OCI-LY1 (cell line): ENCODE results near the gene DRC7.
A peak's percentile ranks its signal among the peaks of the same experiment; 100 is the strongest.

Source experiments
- H2AFZ ChIP-seq: fragments of 200-600 bp; sonication (generic), shearing (Covaris generic); 2 replicates; pipeline ENCODE4 v1.6.0; 2014; ENCODE audit warnings: antibody characterized with exemption, mild to moderate bottlenecking, low read length
- H3F3A ChIP-seq: fragments of 200-600 bp; sonication (generic), shearing (Covaris generic); 2 replicates; pipeline ENCODE4 v1.6.0; 2014; ENCODE audit warnings: mild to moderate bottlenecking, antibody characterized with exemption, low read length, moderate library complexity; ENCODE audit not compliant: insufficient read depth
- H3K27ac ChIP-seq: fragments of 200-600 bp; sonication (generic); 2 replicates; pipeline ENCODE4 v1.5.1; 2014; ENCODE audit warnings: low read length, mixed run types, mild to moderate bottlenecking, low read depth; ENCODE audit not compliant: poor library complexity, severe bottlenecking
- H3K27me3 ChIP-seq: fragments of 200-600 bp; sonication (generic); 2 replicates; pipeline ENCODE4 v1.6.0; 2014; ENCODE audit warnings: antibody characterized with exemption, mild to moderate bottlenecking, low read length, moderate library complexity; ENCODE audit not compliant: insufficient read depth
- H3K36me3 ChIP-seq: fragments of 200-600 bp; sonication (generic); 2 replicates; pipeline ENCODE4 v1.6.1; 2014; ENCODE audit warnings: mild to moderate bottlenecking, antibody characterized with exemption, low read length, moderate library complexity, mixed read lengths; ENCODE audit not compliant: insufficient read depth
- H3K4me1 ChIP-seq: fragments of 200-600 bp; sonication (generic); 2 replicates; pipeline ENCODE4 v1.5.1; 2014; ENCODE audit warnings: mild to moderate bottlenecking, low read length, moderate library complexity; ENCODE audit not compliant: insufficient read depth, severe bottlenecking
- H3K4me2 ChIP-seq: fragments of 200-600 bp; sonication (generic), shearing (Covaris generic); 2 replicates; pipeline ENCODE4 v1.6.1; 2014; ENCODE audit warnings: low read length
- H3K4me3 ChIP-seq: fragments of 200-600 bp; sonication (generic); 2 replicates; pipeline ENCODE4 v1.5.1; 2014; ENCODE audit warnings: low read length, low read depth, mild to moderate bottlenecking, mixed read lengths; ENCODE audit not compliant: poor library complexity, severe bottlenecking
- H3K79me2 ChIP-seq: fragments of 200-600 bp; shearing (Covaris generic); 2 replicates; pipeline ENCODE4 v1.6.1; 2016; ENCODE audit warnings: mixed run types, low read length, mixed read lengths; ENCODE audit not compliant: insufficient read depth
- H3K9ac ChIP-seq: fragments of 200-600 bp; sonication (generic), shearing (Covaris generic); 2 replicates; pipeline ENCODE4 v1.6.1; 2014; ENCODE audit warnings: mild to moderate bottlenecking, low read length, mixed read lengths
- H3K9me2 ChIP-seq: fragments of 200-600 bp; sonication (generic), shearing (Covaris generic); 2 replicates; pipeline ENCODE4 v1.6.1; 2014; ENCODE audit warnings: low read depth, mild to moderate bottlenecking, low read length, mixed read lengths
- H3K9me3 ChIP-seq: fragments of 200-600 bp; shearing (Covaris generic); 2 replicates; pipeline ENCODE4 v1.6.1; 2014; ENCODE audit warnings: low read length, mixed read lengths
- H4K20me1 ChIP-seq: fragments of 200-600 bp; sonication (generic), shearing (Covaris generic); 2 replicates; pipeline ENCODE4 v1.6.0; 2016; ENCODE audit warnings: mild to moderate bottlenecking, low read length; ENCODE audit not compliant: insufficient read depth
- EZH2 ChIP-seq: fragments of 200-600 bp; sonication (generic), shearing (Covaris generic); IDR thresholded peaks from 2 replicates; pipeline ENCODE4 v1.8.0; 2017; ENCODE audit warnings: borderline replicate concordance, mixed run types, mild to moderate bottlenecking, antibody characterized with exemption, low read length, moderate library complexity, mixed read lengths
- TF ChIP-seq, protein P1 (sequence below): fragments of 200-600 bp; sonication (generic), shearing (Covaris generic); IDR thresholded peaks from 2 replicates; pipeline ENCODE4 v1.5.1; 2017; ENCODE audit warnings: mild to moderate bottlenecking, antibody characterized with exemption, low read length, moderate library complexity, mixed read lengths

Gene DRC7, protein sequence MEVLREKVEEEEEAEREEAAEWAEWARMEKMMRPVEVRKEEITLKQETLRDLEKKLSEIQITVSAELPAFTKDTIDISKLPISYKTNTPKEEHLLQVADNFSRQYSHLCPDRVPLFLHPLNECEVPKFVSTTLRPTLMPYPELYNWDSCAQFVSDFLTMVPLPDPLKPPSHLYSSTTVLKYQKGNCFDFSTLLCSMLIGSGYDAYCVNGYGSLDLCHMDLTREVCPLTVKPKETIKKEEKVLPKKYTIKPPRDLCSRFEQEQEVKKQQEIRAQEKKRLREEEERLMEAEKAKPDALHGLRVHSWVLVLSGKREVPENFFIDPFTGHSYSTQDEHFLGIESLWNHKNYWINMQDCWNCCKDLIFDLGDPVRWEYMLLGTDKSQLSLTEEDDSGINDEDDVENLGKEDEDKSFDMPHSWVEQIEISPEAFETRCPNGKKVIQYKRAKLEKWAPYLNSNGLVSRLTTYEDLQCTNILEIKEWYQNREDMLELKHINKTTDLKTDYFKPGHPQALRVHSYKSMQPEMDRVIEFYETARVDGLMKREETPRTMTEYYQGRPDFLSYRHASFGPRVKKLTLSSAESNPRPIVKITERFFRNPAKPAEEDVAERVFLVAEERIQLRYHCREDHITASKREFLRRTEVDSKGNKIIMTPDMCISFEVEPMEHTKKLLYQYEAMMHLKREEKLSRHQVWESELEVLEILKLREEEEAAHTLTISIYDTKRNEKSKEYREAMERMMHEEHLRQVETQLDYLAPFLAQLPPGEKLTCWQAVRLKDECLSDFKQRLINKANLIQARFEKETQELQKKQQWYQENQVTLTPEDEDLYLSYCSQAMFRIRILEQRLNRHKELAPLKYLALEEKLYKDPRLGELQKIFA

DNA sequence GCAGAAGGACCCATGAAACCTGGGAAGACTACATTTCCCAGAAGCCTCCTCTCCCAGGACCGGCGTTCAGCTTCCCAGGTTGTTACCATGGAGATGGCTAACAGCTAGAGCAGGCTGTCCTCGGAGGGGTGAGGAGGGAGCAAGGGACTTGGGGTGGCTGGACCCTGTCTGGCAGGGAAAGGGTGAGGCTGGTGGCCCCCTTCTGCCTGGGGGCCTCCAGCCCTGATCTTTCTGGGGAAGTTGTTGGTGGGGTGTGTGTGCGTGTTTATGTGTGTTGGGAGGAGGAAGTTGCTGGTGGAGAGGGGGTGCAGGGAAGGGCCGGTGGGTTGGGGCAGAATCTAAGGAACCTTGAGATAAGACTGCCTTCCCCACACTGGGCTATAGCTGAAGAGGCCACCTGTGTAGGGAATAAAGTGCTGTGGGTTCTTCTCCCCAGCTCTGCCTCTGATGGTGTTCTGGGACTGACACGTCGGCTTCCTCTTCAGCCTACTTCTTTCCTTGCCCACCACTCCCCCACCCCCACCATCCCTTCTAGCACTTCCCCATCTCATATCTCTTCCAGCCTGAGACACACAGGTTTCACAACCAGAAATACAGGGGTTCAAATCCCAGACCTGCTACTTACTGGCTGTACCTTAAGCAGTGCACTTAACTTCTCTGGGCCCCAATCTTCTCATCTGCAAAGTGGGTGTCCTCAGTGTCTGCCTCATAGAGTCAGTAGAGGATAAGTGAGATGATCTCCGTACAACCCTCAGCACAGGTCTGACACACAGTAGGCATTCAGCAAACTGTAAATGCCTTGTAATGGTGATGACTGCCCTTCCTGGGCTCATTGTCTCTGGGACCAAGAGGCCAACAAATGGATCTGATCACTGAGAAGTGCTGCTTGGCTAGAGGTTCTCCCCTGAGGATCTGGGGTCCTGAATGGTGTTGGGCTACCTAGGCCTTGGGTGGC, at the start of gene DRC7:
Gene DRC7 (plus strand): TSS at position 82 of the 955 bp plus-strand sequence. CDS start 3,144 bp downstream, outside the sequence.
- Histone ChIP-seq H3K79me2 (no peaks in the 10 kb centered on the region), H3K4me1 (no peaks in the 10 kb centered on the region), H3K4me3 (peak within 1 kb of the TSS; percentile 24), H3K9me3 (no peaks in the 10 kb centered on the region), H3K9ac (no peak within 1 kb of the TSS), H2AFZ (no peak within 1 kb of the TSS), H3K9me2 (no peaks in the 10 kb centered on the region), H3K27ac (no peak within 1 kb of the TSS), H3K4me2 (peak within 1 kb of the TSS; percentile 44; the same call in 1 of the 2 replicates), H3F3A (no peaks in the 10 kb centered on the region), H3K27me3 (no peaks in the 10 kb centered on the region; the same call in 1 of the 2 replicates), H3K36me3 (no peaks in the 10 kb centered on the region), H4K20me1 (no peaks in the 10 kb centered on the region)
- no peak for TF ChIP-seq EZH2
- TF ChIP-seq, protein P1, sequence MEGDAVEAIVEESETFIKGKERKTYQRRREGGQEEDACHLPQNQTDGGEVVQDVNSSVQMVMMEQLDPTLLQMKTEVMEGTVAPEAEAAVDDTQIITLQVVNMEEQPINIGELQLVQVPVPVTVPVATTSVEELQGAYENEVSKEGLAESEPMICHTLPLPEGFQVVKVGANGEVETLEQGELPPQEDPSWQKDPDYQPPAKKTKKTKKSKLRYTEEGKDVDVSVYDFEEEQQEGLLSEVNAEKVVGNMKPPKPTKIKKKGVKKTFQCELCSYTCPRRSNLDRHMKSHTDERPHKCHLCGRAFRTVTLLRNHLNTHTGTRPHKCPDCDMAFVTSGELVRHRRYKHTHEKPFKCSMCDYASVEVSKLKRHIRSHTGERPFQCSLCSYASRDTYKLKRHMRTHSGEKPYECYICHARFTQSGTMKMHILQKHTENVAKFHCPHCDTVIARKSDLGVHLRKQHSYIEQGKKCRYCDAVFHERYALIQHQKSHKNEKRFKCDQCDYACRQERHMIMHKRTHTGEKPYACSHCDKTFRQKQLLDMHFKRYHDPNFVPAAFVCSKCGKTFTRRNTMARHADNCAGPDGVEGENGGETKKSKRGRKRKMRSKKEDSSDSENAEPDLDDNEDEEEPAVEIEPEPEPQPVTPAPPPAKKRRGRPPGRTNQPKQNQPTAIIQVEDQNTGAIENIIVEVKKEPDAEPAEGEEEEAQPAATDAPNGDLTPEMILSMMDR: no peak

DNA sequence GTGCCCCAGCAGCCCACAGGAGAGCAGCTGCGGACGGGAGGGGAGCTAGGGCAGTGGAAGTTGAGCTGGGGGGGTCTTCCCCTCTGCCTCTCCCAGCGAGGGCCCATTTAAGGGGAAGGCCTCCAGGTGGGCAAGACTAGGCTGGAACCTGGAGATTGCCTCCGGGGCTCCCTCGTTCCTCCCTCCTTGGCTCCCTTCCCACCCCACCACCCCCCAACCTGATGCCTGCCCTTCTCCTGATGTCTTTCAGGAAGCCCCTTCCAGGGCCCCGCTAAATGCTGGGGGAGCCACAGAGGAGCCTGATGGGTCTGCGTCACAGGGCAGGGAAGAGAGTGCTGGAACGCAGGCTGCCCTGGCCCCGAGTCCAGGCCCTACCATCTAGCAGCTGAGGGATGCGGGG, 49.4 kb upstream of the DRC7 start:
- Histone ChIP-seq H3K4me1 (no peaks in the 10 kb centered on the region), H3K4me3 (no peak overlapping the region), H3K9me3 (no peaks in the 10 kb centered on the region), H3K27me3 (0 out of 2 replicates have a peak, but pooled peaks cover 4% of the 10 kb centered on the region), H3K9ac (no peak overlapping the region), H3K4me2 (no peak overlapping the region), H3K36me3 (no peaks in the 10 kb centered on the region), H3F3A (no peaks in the 10 kb centered on the region), H2AFZ (no peak overlapping the region), H4K20me1 (no peaks in the 10 kb centered on the region), H3K79me2 (no peaks in the 10 kb centered on the region), H3K27ac (no peak overlapping the region), H3K9me2 (no peaks in the 10 kb centered on the region)
- no peak for TF ChIP-seq EZH2
- TF ChIP-seq, protein P1: no peak
